Keratinocyte (primary cell): ENCODE data around the gene MAJIN. TPM values are rescaled to one million over a fixed set of nuclear protein-coding genes. Genes with fewer than 3 reads are reported as not detected.

ENCODE experiments used
- DNase-seq: peaks from one replicate; pipeline ENCODE4 v3.0.0-alpha.2; 2011; ENCODE audit warnings: low read depth, missing footprints, low spot score
- FAIRE-seq: peaks from 2 replicates; lab custom pipeline; 2011; peaks lifted over from hg19 to GRCh38; lab: Jason Lieb, UNC
- H2AFZ ChIP-seq: 2 replicates; pipeline ENCODE4 v1.6.0; 2012; ENCODE audit warnings: low read length, control low read depth, inconsistent platforms; ENCODE audit not compliant: control insufficient read depth
- H3K27ac ChIP-seq: 2 replicates; pipeline ENCODE4 v1.5.1; 2011; ENCODE audit warnings: low read length; ENCODE audit not compliant: control insufficient read depth, insufficient read depth
- H3K27me3 ChIP-seq: 3 replicates; pipeline ENCODE4 v1.6.0; 2011; ENCODE audit warnings: low read length; ENCODE audit not compliant: control insufficient read depth, insufficient read depth; ENCODE audit errors: extremely low read depth
- H3K36me3 ChIP-seq, 2 experiments: 2 replicates in 1 of 2; 3 replicates in 1 of 2; pipeline ENCODE4 v1.5.1; 2011; ENCODE audit warnings: low read length in 2 of 2, mild to moderate bottlenecking in 1 of 2; ENCODE audit not compliant: control insufficient read depth in 2 of 2, insufficient read depth in 2 of 2; ENCODE audit errors: extremely low read depth in 1 of 2
- H3K4me1 ChIP-seq: 3 replicates; pipeline ENCODE4 v1.5.1; 2011; ENCODE audit warnings: low read length; ENCODE audit not compliant: control insufficient read depth, insufficient read depth; ENCODE audit errors: extremely low read depth
- H3K4me2 ChIP-seq: 3 replicates; pipeline ENCODE4 v1.6.0; 2011; ENCODE audit warnings: low read depth, low read length; ENCODE audit not compliant: control insufficient read depth, insufficient read depth; ENCODE audit errors: extremely low read depth
- H3K4me3 ChIP-seq, 3 experiments: fragments of 200-600 bp in 1 of 3; sonication (generic) in 1 of 3; 2 replicates in 2 of 3; 3 replicates in 1 of 3; pipeline ENCODE4 v1.5.1; 2011 to 2016; ENCODE audit warnings: low read length in 3 of 3, mild to moderate bottlenecking in 3 of 3, control low read depth in 2 of 3, inconsistent platforms in 1 of 3, low read depth in 1 of 3, mixed read lengths in 1 of 3, mixed run types in 1 of 3, moderate library complexity in 1 of 3; ENCODE audit not compliant: control insufficient read depth in 2 of 3, insufficient read depth in 2 of 3; ENCODE audit errors: extremely low read depth in 1 of 3
- H3K79me2 ChIP-seq: 2 replicates; pipeline ENCODE4 v1.6.0; 2012; ENCODE audit warnings: low read length; ENCODE audit not compliant: control insufficient read depth, insufficient read depth
- H3K9ac ChIP-seq: 3 replicates; pipeline ENCODE4 v1.6.0; 2011; ENCODE audit warnings: low read length; ENCODE audit not compliant: control insufficient read depth, insufficient read depth; ENCODE audit errors: extremely low read depth
- H3K9me1 ChIP-seq: 3 replicates; pipeline ENCODE4 v1.6.0; 2011; ENCODE audit warnings: low read length; ENCODE audit not compliant: control insufficient read depth, insufficient read depth; ENCODE audit errors: extremely low read depth
- H3K9me3 ChIP-seq: 2 replicates; pipeline ENCODE4 v1.5.1; 2012; ENCODE audit warnings: low read depth, low read length; ENCODE audit not compliant: control insufficient read depth
- H4K20me1 ChIP-seq: 3 replicates; pipeline ENCODE4 v1.6.0; 2011; ENCODE audit warnings: low read length; ENCODE audit not compliant: control insufficient read depth, insufficient read depth; ENCODE audit errors: extremely low read depth
- EZH2 ChIP-seq: IDR thresholded peaks from one replicate; pipeline ENCODE4 v1.6.1; 2012; ENCODE audit warnings: inconsistent platforms, mild to moderate bottlenecking, low read length, moderate library complexity
- dilution Hi-C: fragments of 300-500 bp; cut with MboI; formaldehyde crosslinking; loops from one replicate; pipeline ENCODE4 v1.7.0; 2020; ENCODE audit warnings: low sequenced_read_pairs; ENCODE audit not compliant: extremely low pct_ligation_motif_present
- polyA plus RNA-seq, 5 experiments: library from polyadenylated mRNA; depleted of rRNA in 3 of 5; stranded (reverse) in 3 of 5; stranded (forward) in 1 of 5; unstranded in 1 of 5; fragments of >200 nt; gene quantifications; 1 replicate in 1 of 5; 2 replicates in 3 of 5; 3 replicates in 1 of 5; pipeline versions ENCODE4 v1.2.1 to v1.2.3, GENCODE V29; 2011 to 2012; ENCODE audit warnings: missing spikeins in 2 of 5, low read depth in 1 of 5, low replicate concordance in 1 of 5
- TF ChIP-seq, protein P1 (sequence below), 3 experiments: IDR thresholded peaks in 1 of 3; conservative IDR thresholded peaks in 1 of 3; optimal IDR thresholded peaks in 1 of 3; 2 replicates in 2 of 3; 3 replicates in 1 of 3; pipeline versions ENCODE3 to v1.5.1; 2011; ENCODE audit warnings: low read length in 3 of 3, mild to moderate bottlenecking in 3 of 3, moderate library complexity in 2 of 3, control low read depth in 1 of 3, inconsistent platforms in 1 of 3; ENCODE audit not compliant: insufficient read depth in 2 of 3; ENCODE audit errors: extremely low read depth in 1 of 3

The MAJIN gene
- polyA plus RNA-seq, 1 donor (not counting 4 experiments of a cell fraction or from before 2014, with no cell fraction given): 0.09 TPM

DNA sequence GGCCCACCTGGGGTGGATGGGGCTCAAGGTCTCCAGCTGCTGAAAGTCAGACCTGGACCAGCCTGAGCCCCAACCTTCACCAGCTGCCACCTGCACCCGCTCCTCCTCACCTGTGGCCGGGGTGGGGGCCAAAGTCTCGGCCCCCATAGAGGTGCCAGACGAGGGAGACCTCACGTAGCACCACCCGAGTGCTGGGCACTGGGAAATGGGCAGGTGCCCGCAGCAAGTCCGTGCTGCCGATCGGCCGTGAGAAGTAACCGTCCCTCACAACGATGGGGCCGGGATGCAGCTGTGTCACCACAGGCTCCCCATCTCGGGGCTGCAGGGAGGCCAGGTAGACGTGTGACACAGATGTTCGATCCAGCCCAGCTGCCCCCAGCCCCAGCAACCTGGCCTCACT, 71.1 kb downstream of the MAJIN start:
- DNase-seq (no peak), FAIRE-seq (no peak)
- no peaks in the 10 kb centered on the region for H4K20me1 ChIP-seq
- peaks cover 10% of the 10 kb centered on the region for H3K4me1 ChIP-seq
- H3K4me2 ChIP-seq: peak overlapping the region; percentile 2
- peak overlapping the region; percentile 31 for H3K9ac ChIP-seq
- no peaks in the 10 kb centered on the region for H3K27me3 ChIP-seq
- dilution Hi-C loops: no loop called here
- no peaks in the 10 kb centered on the region for H3K9me3 ChIP-seq
- H2AFZ ChIP-seq: no peak overlapping the region
- H3K27ac ChIP-seq: peak overlapping the region; percentile 42
- H3K4me3 ChIP-seq: no peak overlapping the region
- no peaks in the 10 kb centered on the region for H3K9me1 ChIP-seq
- TF ChIP-seq, protein P1, sequence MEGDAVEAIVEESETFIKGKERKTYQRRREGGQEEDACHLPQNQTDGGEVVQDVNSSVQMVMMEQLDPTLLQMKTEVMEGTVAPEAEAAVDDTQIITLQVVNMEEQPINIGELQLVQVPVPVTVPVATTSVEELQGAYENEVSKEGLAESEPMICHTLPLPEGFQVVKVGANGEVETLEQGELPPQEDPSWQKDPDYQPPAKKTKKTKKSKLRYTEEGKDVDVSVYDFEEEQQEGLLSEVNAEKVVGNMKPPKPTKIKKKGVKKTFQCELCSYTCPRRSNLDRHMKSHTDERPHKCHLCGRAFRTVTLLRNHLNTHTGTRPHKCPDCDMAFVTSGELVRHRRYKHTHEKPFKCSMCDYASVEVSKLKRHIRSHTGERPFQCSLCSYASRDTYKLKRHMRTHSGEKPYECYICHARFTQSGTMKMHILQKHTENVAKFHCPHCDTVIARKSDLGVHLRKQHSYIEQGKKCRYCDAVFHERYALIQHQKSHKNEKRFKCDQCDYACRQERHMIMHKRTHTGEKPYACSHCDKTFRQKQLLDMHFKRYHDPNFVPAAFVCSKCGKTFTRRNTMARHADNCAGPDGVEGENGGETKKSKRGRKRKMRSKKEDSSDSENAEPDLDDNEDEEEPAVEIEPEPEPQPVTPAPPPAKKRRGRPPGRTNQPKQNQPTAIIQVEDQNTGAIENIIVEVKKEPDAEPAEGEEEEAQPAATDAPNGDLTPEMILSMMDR (optimal IDR thresholded peaks at IDR 0.05 in 1 of 3, IDR thresholded peaks at IDR 0.05 in 1 of 3, conservative IDR thresholded peaks at IDR 0.05 in 1 of 3; ENCODE audit: extremely low read depth in 1 of 3, insufficient read depth in 2 of 3, low read length in 3 of 3): no peak
- TF ChIP-seq EZH2: no peak
- no peaks in the 10 kb centered on the region for H3K79me2 ChIP-seq
- H3K36me3 ChIP-seq: peaks cover 14 to 31% of the 10 kb centered on the region in 2 experiments

DNA sequence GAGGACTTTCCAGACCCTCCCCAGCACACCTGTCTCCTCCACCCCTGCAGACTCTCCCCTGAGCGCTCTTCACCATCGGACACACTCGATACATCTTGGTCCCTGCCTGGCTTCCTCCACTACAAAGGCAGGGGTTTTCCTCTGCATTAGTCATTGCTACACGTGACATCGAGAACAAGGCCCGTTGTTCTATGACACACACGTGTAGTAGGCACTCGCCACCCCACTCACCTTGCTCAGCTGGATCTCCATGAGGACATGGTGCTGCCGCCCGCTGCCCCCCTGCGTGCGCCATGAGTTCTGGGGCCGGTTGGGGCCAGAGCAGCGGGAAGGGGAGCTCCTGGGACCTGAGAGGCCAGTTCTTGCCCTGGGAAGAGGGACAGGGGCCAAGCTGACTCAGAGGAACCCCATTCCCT, 71.6 kb downstream of the MAJIN start:
- TF ChIP-seq, protein P1 (optimal IDR thresholded peaks at IDR 0.05 in 1 of 3, IDR thresholded peaks at IDR 0.05 in 1 of 3, conservative IDR thresholded peaks at IDR 0.05 in 1 of 3; ENCODE audit: extremely low read depth in 1 of 3, insufficient read depth in 2 of 3, low read length in 3 of 3): no peak
- TF ChIP-seq EZH2: no peak
- H3K4me3 ChIP-seq: no peak overlapping the region
- no peaks in the 10 kb centered on the region for H3K79me2 ChIP-seq
- DNase-seq (no peak), FAIRE-seq (peak; percentile 86)
- dilution Hi-C loops: no loop called here
- no peak overlapping the region for H2AFZ ChIP-seq
- H3K27me3 ChIP-seq: no peaks in the 10 kb centered on the region
- no peaks in the 10 kb centered on the region for H3K9me1 ChIP-seq
- no peaks in the 10 kb centered on the region for H3K9me3 ChIP-seq
- H3K4me2 ChIP-seq: peak overlapping the region; percentile 14
- peaks cover 11 to 30% of the 10 kb centered on the region in 2 experiments for H3K36me3 ChIP-seq
- H3K27ac ChIP-seq: peak overlapping the region; percentile 42
- H3K9ac ChIP-seq: peak overlapping the region; percentile 31
- no peaks in the 10 kb centered on the region for H4K20me1 ChIP-seq
- peaks cover 10% of the 10 kb centered on the region for H3K4me1 ChIP-seq
